Epithelial cell of umbilical artery (primary cell): Measurements from ENCODE around the gene NKD2. TPM values are rescaled to one million over a fixed set of nuclear protein-coding genes. Genes with fewer than 3 reads are reported as not detected.

Experiments used
- total RNA-seq: library from RNA; depleted of rRNA; stranded (reverse); fragments of >200 nt; gene quantifications from 2 replicates; pipeline ENCODE4 v1.2.3, GENCODE V29; 2014

The NKD2 gene
- not detected in 2 replicates for total RNA-seq

GRCh38 chr5:1008451-1009358, at the start of gene NKD2:
Gene NKD2, plus strand, starts transcription at chr5:1008802. Its CDS starts 256 bp downstream, at chr5:1009058.

Other genes starting within 250 kb of the NKD2 start
- not detected in 2 replicates for gene ZDHHC11B, start 224.1 kb upstream of the NKD2 start, total RNA-seq
- gene ZDHHC11, start 157.8 kb upstream of the NKD2 start, total RNA-seq, result under 0.01 and 2.4 TPM in 2 replicates
- 46.8 and 52.3 TPM in 2 replicates for gene BRD9, start 116.0 kb upstream of the NKD2 start, total RNA-seq
- 42.6 and 53.5 TPM in 2 replicates for gene TRIP13, start 115.9 kb upstream of the NKD2 start, total RNA-seq
- 15.8 and 17.2 TPM in 2 replicates for gene SLC12A7, start 103.3 kb downstream of the NKD2 start, total RNA-seq
- not detected in 2 replicates for gene SLC6A19, start 192.8 kb downstream of the NKD2 start, total RNA-seq
- not detected in 2 replicates for gene SLC6A18, start 216.6 kb downstream of the NKD2 start, total RNA-seq